Stimulated activated CD4-positive, alpha-beta T cell treated with anti-CD3 and anti-CD28 coated beads, Interleukin-15, amount 100 ng/mL, for 48 hours (primary cell): ENCODE data around the gene RGS6.

Source experiments
- DNase-seq, 2 donors: peaks; one replicate each; pipeline ENCODE4 v3.0.0-alpha.2; 2020; ENCODE audit warnings: low read depth in 2 of 2

RGS6 gene

GRCh38 chr14:72499746-72500145 is 567.5 kb downstream of the RGS6 start:
- DNase-seq: no peak

- no peak for DNase-seq
These were observed 568.1 kb downstream of the RGS6 start for GRCh38 chr14:72500234-72500838.

GRCh38 chr14:72501439-72501838 is 569.2 kb downstream of the RGS6 start:
- no peak for DNase-seq

GRCh38 chr14:72503271-72503670 is 571.0 kb downstream of the RGS6 start:
- DNase-seq: no peak

GRCh38 chr14:72503696-72504368 is 571.6 kb downstream of the RGS6 start:
- no peak for DNase-seq

GRCh38 chr14:72510566-72510965 is 578.3 kb downstream of the RGS6 start:
- DNase-seq: no peak

- no peak for DNase-seq
These were observed 580.1 kb downstream of the RGS6 start for GRCh38 chr14:72512281-72512680.

GRCh38 chr14:72512925-72513324 is 580.7 kb downstream of the RGS6 start:
- no peak for DNase-seq

GRCh38 chr14:72513346-72513745 is 581.1 kb downstream of the RGS6 start:
- no peak for DNase-seq

GRCh38 chr14:72513965-72514659 is 581.9 kb downstream of the RGS6 start:
- no peak for DNase-seq

- DNase-seq: no peak
These were observed 582.4 kb downstream of the RGS6 start for GRCh38 chr14:72514660-72515025.

- DNase-seq: no peak
These were observed 583.8 kb downstream of the RGS6 start for GRCh38 chr14:72515779-72516770.

GRCh38 chr14:72516936-72517700 is 584.9 kb downstream of the RGS6 start:
- DNase-seq: peak in 1 of 2 donors; percentile 56

- DNase-seq: no peak
These were observed 585.5 kb downstream of the RGS6 start for GRCh38 chr14:72517736-72518135.

GRCh38 chr14:72518809-72519377 is 586.7 kb downstream of the RGS6 start:
- peak in 1 of 2 donors; percentile 26 for DNase-seq

- no peak for DNase-seq
These were observed 587.3 kb downstream of the RGS6 start for GRCh38 chr14:72519543-72519942.

- DNase-seq: no peak
These were observed 588.8 kb downstream of the RGS6 start for GRCh38 chr14:72521045-72521444.

GRCh38 chr14:72521968-72522741 is 589.9 kb downstream of the RGS6 start:
- no peak for DNase-seq

GRCh38 chr14:72522847-72523246 is 590.6 kb downstream of the RGS6 start:
- no peak for DNase-seq
